Neural progenitor cell (in vitro differentiated cells): ENCODE results near the gene MDM4.

Experiments
- EZH2 ChIP-seq: fragments of 200-600 bp; sonication (generic); IDR thresholded peaks from 2 replicates; pipeline ENCODE4 v1.6.1; 2017; ENCODE audit warnings: antibody characterized with exemption, mild to moderate bottlenecking, moderate library complexity
- EZH2phosphoT487 ChIP-seq: fragments of 200-600 bp; sonication (generic); IDR thresholded peaks from 2 replicates; pipeline ENCODE4 v1.6.1; 2017; ENCODE audit warnings: antibody characterized with exemption
- TF ChIP-seq, protein P1 (sequence below): fragments of 200-600 bp; sonication (generic); IDR thresholded peaks from 2 replicates; pipeline ENCODE4 v1.5.1; 2017; ENCODE audit warnings: antibody characterized with exemption, mild to moderate bottlenecking

DNA sequence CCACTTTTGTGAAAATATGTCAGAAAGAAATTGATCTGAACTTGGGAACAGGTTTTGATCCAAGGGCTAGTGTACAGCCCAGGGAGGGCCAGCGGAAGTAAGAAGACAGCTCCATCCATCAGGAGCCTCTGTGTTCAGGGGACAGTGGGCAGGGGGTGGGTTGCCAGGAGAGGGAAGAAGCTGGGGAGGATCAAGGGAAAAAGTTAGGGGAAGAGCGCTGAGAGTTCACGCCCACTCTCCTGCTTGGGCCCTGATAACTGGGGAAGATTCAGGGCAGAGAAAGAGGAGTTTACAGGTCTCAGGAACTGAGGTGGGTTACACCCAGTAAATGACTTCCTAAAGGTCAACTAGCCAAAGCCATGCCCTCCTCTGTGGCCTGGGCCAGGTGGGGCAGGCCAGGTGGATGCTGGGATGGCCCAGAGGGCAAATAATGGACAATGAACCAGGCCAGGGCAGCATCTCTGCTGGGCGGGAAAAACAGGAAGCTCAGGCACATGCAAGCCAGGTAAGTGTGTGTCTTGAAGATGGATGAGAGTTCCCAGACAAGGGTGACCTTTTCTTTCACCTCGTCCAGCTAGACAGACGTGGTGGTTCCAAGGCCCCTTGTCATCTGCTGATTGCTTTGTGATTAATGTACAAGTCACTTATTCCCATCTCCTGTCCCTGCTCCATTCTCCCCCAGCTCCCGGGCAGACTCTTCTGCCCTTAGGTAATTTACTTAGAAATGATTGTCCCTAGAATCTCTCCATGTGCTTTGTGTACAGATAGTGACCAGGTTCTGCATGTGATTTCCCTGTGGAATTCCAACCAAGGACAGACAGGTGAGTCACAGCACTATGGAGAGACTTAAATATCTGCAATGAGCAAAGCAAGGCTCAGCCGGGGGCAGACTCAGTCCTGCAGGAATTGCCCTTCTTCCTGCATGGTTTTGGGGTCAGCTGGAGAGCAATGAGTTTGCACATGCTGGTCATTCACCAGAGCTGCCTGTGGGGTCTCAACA is 57.0 kb downstream of the MDM4 start:
- TF ChIP-seq, protein P1, sequence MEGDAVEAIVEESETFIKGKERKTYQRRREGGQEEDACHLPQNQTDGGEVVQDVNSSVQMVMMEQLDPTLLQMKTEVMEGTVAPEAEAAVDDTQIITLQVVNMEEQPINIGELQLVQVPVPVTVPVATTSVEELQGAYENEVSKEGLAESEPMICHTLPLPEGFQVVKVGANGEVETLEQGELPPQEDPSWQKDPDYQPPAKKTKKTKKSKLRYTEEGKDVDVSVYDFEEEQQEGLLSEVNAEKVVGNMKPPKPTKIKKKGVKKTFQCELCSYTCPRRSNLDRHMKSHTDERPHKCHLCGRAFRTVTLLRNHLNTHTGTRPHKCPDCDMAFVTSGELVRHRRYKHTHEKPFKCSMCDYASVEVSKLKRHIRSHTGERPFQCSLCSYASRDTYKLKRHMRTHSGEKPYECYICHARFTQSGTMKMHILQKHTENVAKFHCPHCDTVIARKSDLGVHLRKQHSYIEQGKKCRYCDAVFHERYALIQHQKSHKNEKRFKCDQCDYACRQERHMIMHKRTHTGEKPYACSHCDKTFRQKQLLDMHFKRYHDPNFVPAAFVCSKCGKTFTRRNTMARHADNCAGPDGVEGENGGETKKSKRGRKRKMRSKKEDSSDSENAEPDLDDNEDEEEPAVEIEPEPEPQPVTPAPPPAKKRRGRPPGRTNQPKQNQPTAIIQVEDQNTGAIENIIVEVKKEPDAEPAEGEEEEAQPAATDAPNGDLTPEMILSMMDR: no peak
- no peak for TF ChIP-seq EZH2
- no peak for TF ChIP-seq EZH2phosphoT487
